Lung (tissue), 12 donors: ENCODE results near the gene ZHX3. TPM values are rescaled to one million over a fixed set of nuclear protein-coding genes. Genes with fewer than 3 reads are reported as not detected.

ENCODE experiments used
- ATAC-seq: fragments of 200-7000 bp; cut with Tn5 transposase; one replicate; pipeline ENCODE4 v1.9.1; 2020; ENCODE audit warnings: moderate number of reproducible peaks; ENCODE audit not compliant: insufficient read depth, low FRiP score
- DNase-seq, 3 donors: peaks; one replicate each; pipeline ENCODE4 v3.0.0-alpha.2; 2013 to 2017
- H3K27ac ChIP-seq, 2 donors: one replicate each; pipeline ENCODE4 v1.5.1; 2013; ENCODE audit warnings: mild to moderate bottlenecking in 2 of 2, moderate library complexity in 2 of 2, control low read depth in 1 of 2, inconsistent platforms in 1 of 2, low read depth in 1 of 2, low read length in 1 of 2
- H3K27me3 ChIP-seq, 3 donors: one replicate each; pipeline ENCODE4 v1.5.1; 2013; ENCODE audit warnings: low read length in 2 of 3; ENCODE audit not compliant: control insufficient read depth in 3 of 3, insufficient read depth in 3 of 3
- H3K36me3 ChIP-seq, 4 donors: one replicate each; pipeline ENCODE4 v1.5.1; 2013; ENCODE audit warnings: low read length in 4 of 4, mild to moderate bottlenecking in 1 of 4, moderate library complexity in 1 of 4; ENCODE audit not compliant: control insufficient read depth in 4 of 4, insufficient read depth in 4 of 4
- H3K4me1 ChIP-seq, 5 donors: one replicate each; pipeline ENCODE4 v1.5.1; 2013; ENCODE audit warnings: low read length in 5 of 5, mild to moderate bottlenecking in 2 of 5, moderate library complexity in 1 of 5; ENCODE audit not compliant: control insufficient read depth in 5 of 5, insufficient read depth in 5 of 5
- H3K4me3 ChIP-seq: one replicate; pipeline ENCODE4 v1.5.1; 2013; ENCODE audit warnings: mild to moderate bottlenecking, control low read depth, moderate library complexity
- H3K9ac ChIP-seq, 2 donors: one replicate each; pipeline ENCODE4 v1.5.1; 2013; ENCODE audit warnings: low read length in 2 of 2, control low read depth in 1 of 2; ENCODE audit not compliant: insufficient read depth in 1 of 2
- H3K9me3 ChIP-seq, 4 donors: one replicate each; pipeline ENCODE4 v1.5.1; 2013; ENCODE audit warnings: low read length in 3 of 4, mild to moderate bottlenecking in 1 of 4, moderate library complexity in 1 of 4; ENCODE audit not compliant: control insufficient read depth in 4 of 4, insufficient read depth in 3 of 4
- WGBS, 2 donors: extraction: QIAGEN DNeasy Blood & Tissue Kit; methylation state at CpG; one replicate each; pipeline ENCODE4 v1.1.7; 2013; 5-methylcytosine and 5-hydroxymethylcytosine counted together
- polyA plus RNA-seq, 2 donors: library from polyadenylated mRNA; stranded (reverse); fragments of 200-250 nt; gene quantifications; one replicate each; pipeline ENCODE4 v1.2.1, GENCODE V29; 2013
- total RNA-seq, 2 donors: library from RNA; depleted of rRNA in 1 of 2; stranded (reverse); fragments of >200 nt in 1 of 2; gene quantifications; one replicate each; pipeline ENCODE4 v1.2.1, GENCODE V29; 2014 to 2021
- TF ChIP-seq, protein P1 (sequence below): IDR thresholded peaks from 2 replicates; pipeline ENCODE4 v1.5.1; 2012; ENCODE audit warnings: mild to moderate bottlenecking; ENCODE audit errors: control extremely low read depth, extremely low read depth
- donor health status: control.
- donor health status: control.
- donor health status: Bipolar disorder and iron deficiency.
- donor health status: healthy.
- donor health status: DM: yes; HTN: yes; CAD: no.

The ZHX3 gene
- total and polyA plus RNA-seq, 4 donors, result 8.3 to 48.2 (median 18.0) TPM

- 91 to 96% methylated on average over 7 of the region's 7 CpGs for WGBS, 2 donors
- no peak for DNase-seq
- TF ChIP-seq, protein P1, sequence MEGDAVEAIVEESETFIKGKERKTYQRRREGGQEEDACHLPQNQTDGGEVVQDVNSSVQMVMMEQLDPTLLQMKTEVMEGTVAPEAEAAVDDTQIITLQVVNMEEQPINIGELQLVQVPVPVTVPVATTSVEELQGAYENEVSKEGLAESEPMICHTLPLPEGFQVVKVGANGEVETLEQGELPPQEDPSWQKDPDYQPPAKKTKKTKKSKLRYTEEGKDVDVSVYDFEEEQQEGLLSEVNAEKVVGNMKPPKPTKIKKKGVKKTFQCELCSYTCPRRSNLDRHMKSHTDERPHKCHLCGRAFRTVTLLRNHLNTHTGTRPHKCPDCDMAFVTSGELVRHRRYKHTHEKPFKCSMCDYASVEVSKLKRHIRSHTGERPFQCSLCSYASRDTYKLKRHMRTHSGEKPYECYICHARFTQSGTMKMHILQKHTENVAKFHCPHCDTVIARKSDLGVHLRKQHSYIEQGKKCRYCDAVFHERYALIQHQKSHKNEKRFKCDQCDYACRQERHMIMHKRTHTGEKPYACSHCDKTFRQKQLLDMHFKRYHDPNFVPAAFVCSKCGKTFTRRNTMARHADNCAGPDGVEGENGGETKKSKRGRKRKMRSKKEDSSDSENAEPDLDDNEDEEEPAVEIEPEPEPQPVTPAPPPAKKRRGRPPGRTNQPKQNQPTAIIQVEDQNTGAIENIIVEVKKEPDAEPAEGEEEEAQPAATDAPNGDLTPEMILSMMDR, result no peak
- Histone ChIP-seq H3K9ac (no peak overlapping the region), H3K36me3 (peaks cover 0 to 1% (median 0%) of the 10 kb centered on the region in 4 donors), H3K27ac (no peak overlapping the region), H3K4me3 (no peak overlapping the region), H3K4me1 (peaks cover 0 to 10% (median 0%) of the 10 kb centered on the region in 5 donors), H3K27me3 (peaks cover 8 to 25% (median 13%) of the 10 kb centered on the region in 3 donors), H3K9me3 (no peaks in the 10 kb centered on the region)
- no peak for ATAC-seq
These were observed 46.1 kb upstream of the ZHX3 start for GRCh38 chr20:41363601-41364000.

- peaks cover 0 to 6% (median 0%) of the 10 kb centered on the region in 4 donors for H3K36me3 ChIP-seq
- H3K27ac ChIP-seq, result no peak overlapping the region
- no peak for ATAC-seq
- DNase-seq, result no peak
- no peak overlapping the region for H3K9ac ChIP-seq
- peaks cover 8 to 25% (median 9%) of the 10 kb centered on the region in 3 donors for H3K27me3 ChIP-seq
- H3K4me3 ChIP-seq, result no peak overlapping the region
- peaks cover 0 to 10% (median 0%) of the 10 kb centered on the region in 5 donors for H3K4me1 ChIP-seq
- 87 to 91% methylated on average over 5 of the region's 5 CpGs for WGBS, 2 donors
- TF ChIP-seq, protein P1, result no peak
- H3K9me3 ChIP-seq, result no peaks in the 10 kb centered on the region
These were observed 45.2 kb upstream of the ZHX3 start for GRCh38 chr20:41362748-41363140.

DNA sequence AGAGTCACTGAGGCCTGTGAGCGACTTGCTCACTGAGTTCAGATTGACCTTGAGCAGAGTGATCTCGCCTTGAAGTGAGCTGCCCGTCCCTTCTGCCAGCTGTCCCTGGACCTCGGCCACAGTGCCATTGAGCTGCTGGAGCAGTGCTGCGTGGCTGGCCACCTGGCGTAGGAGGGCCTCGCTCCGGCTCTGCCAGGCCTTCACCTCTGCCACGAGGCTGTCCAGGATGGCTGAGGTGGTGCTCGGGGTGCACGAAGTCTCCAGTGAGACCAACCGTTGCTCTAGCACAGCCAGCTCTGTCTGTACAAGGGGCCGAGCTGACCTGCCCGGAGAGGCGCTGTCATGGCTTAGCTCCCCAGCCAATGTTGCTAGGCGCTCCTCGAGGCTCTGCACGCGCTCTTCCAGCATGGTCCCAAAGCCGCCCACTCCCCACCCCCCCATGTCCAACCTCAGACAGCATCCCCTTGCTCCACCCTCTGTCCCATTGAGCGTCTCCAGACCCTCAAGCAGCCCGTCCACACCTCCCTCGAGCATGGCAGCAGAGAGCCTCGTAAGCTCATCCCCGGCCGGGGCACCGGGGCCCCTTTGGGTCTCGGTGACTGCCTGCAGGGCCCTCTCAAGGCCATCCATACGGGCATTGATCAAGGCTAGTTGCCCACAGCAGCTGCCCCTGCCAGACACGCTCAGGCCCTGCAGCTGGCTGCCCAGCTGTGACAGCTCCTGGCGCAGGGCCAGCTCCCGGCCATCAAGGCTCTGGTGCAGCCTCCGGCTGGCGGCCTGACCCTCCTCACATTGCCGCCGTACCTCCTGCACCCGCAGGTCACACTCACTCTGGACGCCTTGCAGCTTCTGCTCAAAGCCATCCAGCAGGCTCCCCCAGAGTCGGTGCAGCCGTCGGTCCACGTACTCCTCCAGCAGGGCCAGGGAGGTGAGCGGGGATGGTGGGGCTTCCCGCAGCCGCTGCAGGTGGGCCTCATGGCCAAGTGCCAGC, 44.5 kb upstream of the ZHX3 start:
- 84 to 89% methylated on average over 45 of the region's 45 CpGs for WGBS, 2 donors
- no peak for DNase-seq
- no peak overlapping the region for H3K27ac ChIP-seq
- H3K4me3 ChIP-seq, result no peak overlapping the region
- H3K9ac ChIP-seq, result no peak overlapping the region
- TF ChIP-seq, protein P1, result no peak
- peaks cover 5 to 19% (median 7%) of the 10 kb centered on the region in 3 donors for H3K27me3 ChIP-seq
- peaks cover 0 to 12% (median 0%) of the 10 kb centered on the region in 4 donors for H3K36me3 ChIP-seq
- no peak for ATAC-seq
- H3K4me1 ChIP-seq, result peaks cover 0 to 10% (median 0%) of the 10 kb centered on the region in 5 donors
- H3K9me3 ChIP-seq, result no peaks in the 10 kb centered on the region
